IMR-90 (cell line): ENCODE results near the gene RPS16. TPM values are rescaled to one million over a fixed set of nuclear protein-coding genes. Genes with fewer than 3 reads are reported as not detected.

Experiments used
- ATAC-seq: fragments of 200-7000 bp; cut with Tn5 transposase; 2 replicates; pipeline ENCODE4 v1.9.1; 2020; ENCODE audit warnings: low read depth, mild to moderate bottlenecking, moderate library complexity
- BruUV-seq: library from RNA; stranded (reverse); fragments of 400-500 nt; replicated peaks from 2 replicates; lab custom pipeline; 2021; lab: Mats Ljungman, UMichigan
- CTCF ChIA-PET: fragments of 300-600 bp; formaldehyde crosslinking; extraction: SDS; loops from one replicate; lab custom pipeline; 2021; ENCODE audit warnings: antibody characterized with exemption; lab: Yijun Ruan, JAX
- POLR2A ChIA-PET: fragments of 300-600 bp; sonication (Branson Sonifier 250); formaldehyde crosslinking; loops from one replicate; lab custom pipeline; 2022; ENCODE audit warnings: antibody characterized with exemption; ENCODE audit not compliant: unreplicated experiment; lab: Charles Lee
- DNase-seq: peaks from one replicate; pipeline ENCODE4 v3.0.0; 2013
- H2AFZ ChIP-seq: replicated peaks from 2 replicates; pipeline ENCODE3; 2013; ENCODE audit warnings: low read length, mild to moderate bottlenecking; ENCODE audit not compliant: poor library complexity
- H2AK5ac ChIP-seq: 2 replicates; pipeline ENCODE4 v1.6.1; 2013; ENCODE audit warnings: low read depth, low read length, inconsistent platforms
- H2AK9ac ChIP-seq: replicated peaks from 2 replicates; pipeline ENCODE3; 2013; ENCODE audit warnings: mild to moderate bottlenecking, low read depth, low read length, moderate library complexity; ENCODE audit not compliant: poor library complexity
- H2BK120ac ChIP-seq: 2 replicates; pipeline ENCODE4 v1.6.1; 2013; ENCODE audit warnings: low read depth, low read length, inconsistent platforms
- H2BK15ac ChIP-seq: 3 replicates; pipeline ENCODE4 v1.6.1; 2013; ENCODE audit warnings: low read depth, low read length, inconsistent platforms
- H2BK20ac ChIP-seq: 2 replicates; pipeline ENCODE4 v1.6.1; 2013; ENCODE audit warnings: low read depth, mild to moderate bottlenecking, inconsistent platforms, low read length, moderate library complexity
- H2BK5ac ChIP-seq: 2 replicates; pipeline ENCODE4 v1.6.1; 2013; ENCODE audit warnings: mild to moderate bottlenecking, low read depth, low read length, inconsistent platforms; ENCODE audit not compliant: poor library complexity, severe bottlenecking
- H3K14ac ChIP-seq: replicated peaks from 2 replicates; pipeline ENCODE4 v1.6.1; 2013; ENCODE audit warnings: low read depth, low read length, inconsistent platforms
- H3K18ac ChIP-seq: 2 replicates; pipeline ENCODE4 v1.6.1; 2013; ENCODE audit warnings: low read depth, low read length, control low read depth
- H3K23ac ChIP-seq: 2 replicates; pipeline ENCODE4 v1.6.1; 2013; ENCODE audit warnings: low read depth, low read length, inconsistent platforms
- H3K27ac ChIP-seq: 2 replicates; pipeline ENCODE4 v1.5.1; 2013; ENCODE audit warnings: mild to moderate bottlenecking, control low read depth, low read length; ENCODE audit not compliant: insufficient read depth
- H3K27me3 ChIP-seq: 2 replicates; pipeline ENCODE4 v1.6.1; 2013; ENCODE audit warnings: low read length; ENCODE audit not compliant: control insufficient read depth, insufficient read depth
- H3K36me3 ChIP-seq: 2 replicates; pipeline ENCODE4 v1.6.1; 2013; ENCODE audit warnings: low read length, mixed read lengths; ENCODE audit not compliant: control insufficient read depth, insufficient read depth
- H3K4ac ChIP-seq: 2 replicates; pipeline ENCODE4 v1.6.1; 2013; ENCODE audit warnings: low read depth, low read length, inconsistent platforms
- H3K4me1 ChIP-seq: 2 replicates; pipeline ENCODE4 v1.6.1; 2013; ENCODE audit warnings: low read length, mixed read lengths; ENCODE audit not compliant: control insufficient read depth, insufficient read depth
- H3K4me2 ChIP-seq: 2 replicates; pipeline ENCODE4 v1.6.1; 2013; ENCODE audit warnings: low read depth, mild to moderate bottlenecking, control low read depth, low read length, moderate library complexity
- H3K4me3 ChIP-seq: 2 replicates; pipeline ENCODE4 v1.5.1; 2013; ENCODE audit warnings: low read depth, mild to moderate bottlenecking, control low read depth, low read length, moderate library complexity; ENCODE audit not compliant: insufficient read depth
- H3K56ac ChIP-seq: 2 replicates; pipeline ENCODE4 v1.6.1; 2013; ENCODE audit warnings: low read length, inconsistent platforms; ENCODE audit not compliant: insufficient read depth; ENCODE audit errors: extremely low read depth
- H3K79me1 ChIP-seq, 2 experiments: 2 replicates each; pipeline ENCODE4 v1.6.1; 2013; ENCODE audit warnings: low read length in 2 of 2, inconsistent platforms in 1 of 2, low read depth in 1 of 2
- H3K9ac ChIP-seq: 2 replicates; pipeline ENCODE4 v1.6.1; 2013; ENCODE audit warnings: low read depth, low read length, control low read depth
- H3K9me1 ChIP-seq: 2 replicates; pipeline ENCODE4 v1.6.1; 2013; ENCODE audit warnings: low read length, inconsistent platforms; ENCODE audit not compliant: insufficient read depth
- H3K9me3 ChIP-seq: 2 replicates; pipeline ENCODE4 v1.6.1; 2013; ENCODE audit warnings: low read length; ENCODE audit not compliant: control insufficient read depth, insufficient read depth
- H4K20me1 ChIP-seq: 2 replicates; pipeline ENCODE4 v1.6.1; 2013; ENCODE audit warnings: low read length, inconsistent platforms; ENCODE audit not compliant: insufficient read depth
- H4K5ac ChIP-seq: 2 replicates; pipeline ENCODE4 v1.6.1; 2013; ENCODE audit warnings: mild to moderate bottlenecking, low read depth, low read length, control low read depth
- H4K8ac ChIP-seq, 2 experiments: 2 replicates each; pipeline ENCODE4 v1.6.1; 2013; ENCODE audit warnings: low read depth in 2 of 2, low read length in 2 of 2, control low read depth in 1 of 2, inconsistent platforms in 1 of 2
- H4K91ac ChIP-seq: 2 replicates; pipeline ENCODE4 v1.6.1; 2013; ENCODE audit warnings: low read depth, low read length, inconsistent platforms; ENCODE audit not compliant: insufficient read depth
- BHLHE40 ChIP-seq: fragments of 150-350 bp; IDR thresholded peaks from 2 replicates; pipeline ENCODE4 v1.6.1; 2016; ENCODE audit warnings: mild to moderate bottlenecking, low read depth, low read length
- CEBPB ChIP-seq: IDR thresholded peaks from 2 replicates; pipeline ENCODE4 v1.6.1; 2012; ENCODE audit warnings: low read depth, low read length, improper control_type of control experiment
- CHD1 ChIP-seq: IDR thresholded peaks from 2 replicates; pipeline ENCODE4 v1.6.1; 2012; ENCODE audit warnings: low read depth, low read length, improper control_type of control experiment
- FOS ChIP-seq: fragments of 150-350 bp; IDR thresholded peaks from 2 replicates; pipeline ENCODE4 v1.6.1; 2016; ENCODE audit warnings: low read depth, low read length
- MAFK ChIP-seq: IDR thresholded peaks from 2 replicates; pipeline ENCODE4 v1.6.1; 2012; ENCODE audit warnings: low read depth, low read length, improper control_type of control experiment
- MAZ ChIP-seq: IDR thresholded peaks from 2 replicates; pipeline ENCODE4 v1.6.1; 2012; ENCODE audit warnings: low read depth, mild to moderate bottlenecking, low read length, improper control_type of control experiment, moderate library complexity, borderline replicate concordance
- MXI1 ChIP-seq: IDR thresholded peaks from 2 replicates; pipeline ENCODE4 v1.6.1; 2012; ENCODE audit warnings: low read depth, mild to moderate bottlenecking, low read length, moderate library complexity, borderline replicate concordance
- NFE2L2 ChIP-seq: fragments of 150-350 bp; IDR thresholded peaks from 2 replicates; pipeline ENCODE4 v1.6.1; 2016; ENCODE audit warnings: low read depth, mild to moderate bottlenecking, low read length
- POLR2A ChIP-seq: IDR thresholded peaks from 2 replicates; pipeline ENCODE4 v1.6.1; 2012; ENCODE audit warnings: mild to moderate bottlenecking, low read depth, low read length
- RCOR1 ChIP-seq: IDR thresholded peaks from 2 replicates; pipeline ENCODE4 v1.6.1; 2012; ENCODE audit warnings: mild to moderate bottlenecking, low read length, improper control_type of control experiment; ENCODE audit not compliant: insufficient replicate concordance
- RFX5 ChIP-seq: IDR thresholded peaks from 2 replicates; pipeline ENCODE4 v1.8.0; 2012; ENCODE audit warnings: low read depth, mild to moderate bottlenecking, low read length, moderate library complexity
- SMC3 ChIP-seq: fragments of 150-350 bp; IDR thresholded peaks from 2 replicates; pipeline ENCODE4 v1.6.1; 2016; ENCODE audit warnings: low read depth, mild to moderate bottlenecking, antibody characterized with exemption, low read length, moderate library complexity
- USF2 ChIP-seq: fragments of 150-350 bp; IDR thresholded peaks from 2 replicates; pipeline ENCODE4 v1.6.1; 2017; ENCODE audit warnings: mild to moderate bottlenecking, antibody characterized with exemption, low read length, low read depth
- WGBS, 2 experiments: methylation state at CpG; one replicate each; pipeline versions ENCODE4 v1.1.5 to v1.1.7; 2013; ENCODE audit warnings: missing lambda C conversion rate in 2 of 2; ENCODE audit not compliant: insufficient read length in 1 of 2; ENCODE audit errors: extremely low coverage in 2 of 2; 5-methylcytosine and 5-hydroxymethylcytosine counted together
- dilution Hi-C: fragments of 300-500 bp; cut with HindIII; formaldehyde crosslinking; loops from one replicate; pipeline ENCODE4 v1.14.3; 2018; ENCODE audit warnings: low sequenced_read_pairs; ENCODE audit not compliant: unreplicated experiment
- in situ Hi-C: fragments of 300-500 bp; cut with MboI; formaldehyde crosslinking; loops from 3 replicates; pipeline ENCODE4 v1.14.3; 2019; ENCODE audit warnings: low sequenced_read_pairs, inconsistent platforms, mixed read lengths
- intact Hi-C: fragments of 100-400 bp; cut with micrococcal nuclease; formaldehyde crosslinking; loops from 2 replicates; pipeline ENCODE4 v1.10.0; 2022
- polyA plus RNA-seq, 3 experiments: library from polyadenylated mRNA; depleted of rRNA; stranded (reverse); fragments of >200 nt; gene quantifications; 2 replicates each; pipeline ENCODE4 v1.2.3, GENCODE V29; 2012; ENCODE audit warnings: low replicate concordance in 1 of 3
- total RNA-seq: library from RNA; depleted of rRNA; stranded (reverse); fragments of >200 nt; gene quantifications from 2 replicates; pipeline ENCODE4 v1.2.3, GENCODE V29; 2012
- TF ChIP-seq, protein P1 (sequence below): fragments of 150-350 bp; IDR thresholded peaks from 2 replicates; pipeline ENCODE4 v1.6.1; 2016; ENCODE audit warnings: low read depth, mild to moderate bottlenecking, low read length, moderate library complexity, borderline replicate concordance
- TF ChIP-seq, protein P2 (sequence below): conservative IDR thresholded peaks from 2 replicates; pipeline ENCODE4 v1.5.1; 2012; ENCODE audit warnings: mild to moderate bottlenecking, low read depth, low read length, improper control_type of control experiment

The RPS16 gene
- total and polyA plus RNA-seq, 2 of the 4 experiments (the other 2 are of a cell fraction): 320 to 3,500 TPM

DNA sequence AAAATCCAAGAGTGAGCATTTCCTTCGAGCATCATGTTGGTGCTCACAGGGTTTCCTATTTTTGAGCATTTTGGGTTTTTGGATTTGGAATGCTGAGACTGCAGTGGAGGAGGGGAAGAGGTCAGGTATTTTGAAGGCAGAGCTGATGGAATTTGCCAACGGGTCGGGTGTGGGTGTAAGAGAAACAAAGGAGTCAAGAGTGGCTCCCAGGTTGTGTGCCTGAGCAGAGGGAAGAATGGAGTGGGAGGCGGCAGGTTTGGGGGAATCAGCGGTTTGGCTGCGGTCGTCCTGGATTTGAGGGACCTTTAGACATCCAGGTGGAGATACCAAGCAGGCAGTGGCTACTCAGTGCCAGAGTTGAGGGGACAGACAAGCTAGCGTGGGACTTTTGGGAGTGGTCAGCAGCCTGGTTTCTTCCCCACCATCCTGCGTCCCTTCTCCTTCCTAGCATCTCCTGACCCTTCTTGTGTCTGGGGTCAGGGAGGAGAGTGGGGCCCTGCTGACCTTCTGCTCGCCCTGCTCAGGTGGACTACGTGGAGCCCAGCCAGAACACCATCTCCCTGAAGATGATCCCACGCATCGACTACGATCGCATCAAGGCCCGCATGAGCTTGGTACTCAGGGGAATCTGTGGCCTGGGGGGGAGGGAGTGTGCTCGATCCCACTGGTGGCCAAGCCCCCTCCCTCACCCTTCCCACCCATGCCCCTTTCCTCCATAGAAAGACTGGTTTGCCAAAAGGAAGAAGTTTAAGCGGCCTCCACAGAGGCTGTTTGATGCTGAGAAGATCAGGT, 30.4 kb upstream of the RPS16 start:
- H3K9ac ChIP-seq: no peak overlapping the region
- no peak overlapping the region for H3K27ac ChIP-seq
- H2BK5ac ChIP-seq: no peak overlapping the region
- dilution Hi-C loops: no loop called here
- H3K4ac ChIP-seq: no peak overlapping the region
- H3K4me1 ChIP-seq: no peaks in the 10 kb centered on the region
- DNase-seq (no peak), ATAC-seq (no peak)
- peaks cover 27% of the 10 kb centered on the region for H4K20me1 ChIP-seq
- H3K9me3 ChIP-seq: no peaks in the 10 kb centered on the region
- WGBS, 2 experiments: 100% methylated on average over 1 of the region's 18 CpGs; no CpG with 5 or more reads in 1 of the 2 experiments
- H3K27me3 ChIP-seq: no peaks in the 10 kb centered on the region
- no peak overlapping the region for H3K23ac ChIP-seq
- intact Hi-C loops: no loop called here
- no peak overlapping the region for H3K14ac ChIP-seq
- H2AK9ac ChIP-seq: no peak overlapping the region
- no peak overlapping the region for H4K8ac ChIP-seq
- no peak overlapping the region for H4K91ac ChIP-seq
- no peak overlapping the region for H3K4me2 ChIP-seq
- H3K56ac ChIP-seq: no peak overlapping the region
- no peak overlapping the region for H2AK5ac ChIP-seq
- H2BK15ac ChIP-seq: no peak overlapping the region
- ChIA-PET POLR2A (no interaction called here), CTCF (no interaction called here)
- H2BK20ac ChIP-seq: no peak overlapping the region
- peaks cover 69% of the 10 kb centered on the region for H3K36me3 ChIP-seq
- no peak overlapping the region for H2AFZ ChIP-seq
- peaks cover 20 to 25% of the 10 kb centered on the region in 2 experiments for H3K79me1 ChIP-seq
- H3K18ac ChIP-seq: no peak overlapping the region
- in situ Hi-C loops: no loop called here
- BruUV-seq: no TSS peak
- no peak overlapping the region for H2BK120ac ChIP-seq
- peaks cover 2% of the 10 kb centered on the region; the same call in 1 of the 2 replicates for H3K9me1 ChIP-seq
- H4K5ac ChIP-seq: no peak overlapping the region
- H3K4me3 ChIP-seq: no peak overlapping the region
- TF ChIP-seq RFX5: no peak
- no peak for TF ChIP-seq BHLHE40
- TF ChIP-seq, protein P1, sequence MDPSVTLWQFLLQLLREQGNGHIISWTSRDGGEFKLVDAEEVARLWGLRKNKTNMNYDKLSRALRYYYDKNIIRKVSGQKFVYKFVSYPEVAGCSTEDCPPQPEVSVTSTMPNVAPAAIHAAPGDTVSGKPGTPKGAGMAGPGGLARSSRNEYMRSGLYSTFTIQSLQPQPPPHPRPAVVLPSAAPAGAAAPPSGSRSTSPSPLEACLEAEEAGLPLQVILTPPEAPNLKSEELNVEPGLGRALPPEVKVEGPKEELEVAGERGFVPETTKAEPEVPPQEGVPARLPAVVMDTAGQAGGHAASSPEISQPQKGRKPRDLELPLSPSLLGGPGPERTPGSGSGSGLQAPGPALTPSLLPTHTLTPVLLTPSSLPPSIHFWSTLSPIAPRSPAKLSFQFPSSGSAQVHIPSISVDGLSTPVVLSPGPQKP: no peak
- no peak for TF ChIP-seq FOS
- no peak for TF ChIP-seq CHD1
- TF ChIP-seq SMC3: no peak
- TF ChIP-seq MAFK: no peak
- no peak for TF ChIP-seq RCOR1
- TF ChIP-seq USF2: no peak
- TF ChIP-seq MXI1: no peak
- TF ChIP-seq, protein P2, sequence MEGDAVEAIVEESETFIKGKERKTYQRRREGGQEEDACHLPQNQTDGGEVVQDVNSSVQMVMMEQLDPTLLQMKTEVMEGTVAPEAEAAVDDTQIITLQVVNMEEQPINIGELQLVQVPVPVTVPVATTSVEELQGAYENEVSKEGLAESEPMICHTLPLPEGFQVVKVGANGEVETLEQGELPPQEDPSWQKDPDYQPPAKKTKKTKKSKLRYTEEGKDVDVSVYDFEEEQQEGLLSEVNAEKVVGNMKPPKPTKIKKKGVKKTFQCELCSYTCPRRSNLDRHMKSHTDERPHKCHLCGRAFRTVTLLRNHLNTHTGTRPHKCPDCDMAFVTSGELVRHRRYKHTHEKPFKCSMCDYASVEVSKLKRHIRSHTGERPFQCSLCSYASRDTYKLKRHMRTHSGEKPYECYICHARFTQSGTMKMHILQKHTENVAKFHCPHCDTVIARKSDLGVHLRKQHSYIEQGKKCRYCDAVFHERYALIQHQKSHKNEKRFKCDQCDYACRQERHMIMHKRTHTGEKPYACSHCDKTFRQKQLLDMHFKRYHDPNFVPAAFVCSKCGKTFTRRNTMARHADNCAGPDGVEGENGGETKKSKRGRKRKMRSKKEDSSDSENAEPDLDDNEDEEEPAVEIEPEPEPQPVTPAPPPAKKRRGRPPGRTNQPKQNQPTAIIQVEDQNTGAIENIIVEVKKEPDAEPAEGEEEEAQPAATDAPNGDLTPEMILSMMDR: no peak
- TF ChIP-seq CEBPB: no peak
- TF ChIP-seq MAZ: no peak
- TF ChIP-seq POLR2A: no peak
- TF ChIP-seq NFE2L2: no peak
